GM21737 (cell line): ENCODE data around the gene PHB1.
"Not testable (repeated sequence)": the region's sequence is repeated elsewhere in the genome, so short reads cannot be mapped to it uniquely, and the experiment has no call there.

Source experiments
- ATAC-seq: cut with Tn5 transposase; IDR thresholded peaks from one replicate; pipeline ENCODE4 v1.9.1; 2021; ENCODE audit warnings: mild to moderate bottlenecking, moderate library complexity; ENCODE audit not compliant: unreplicated experiment

Gene PHB1

GRCh38 chr17:49406421-49407061 lies 8.1 kb downstream of the PHB1 start:
- no peak for ATAC-seq

GRCh38 chr17:49404906-49405305 lies 9.8 kb downstream of the PHB1 start:
- no peak for ATAC-seq

GRCh38 chr17:49404361-49404760 lies 10.3 kb downstream of the PHB1 start:
- no peak for ATAC-seq

GRCh38 chr17:49403514-49404289 lies 11.0 kb downstream of the PHB1 start:
- ATAC-seq: no peak

GRCh38 chr17:49402706-49403105 lies 12.0 kb downstream of the PHB1 start:
- ATAC-seq: no peak

- no peak for ATAC-seq
These were observed 12.6 kb downstream of the PHB1 start for GRCh38 chr17:49401971-49402611.

DNA sequence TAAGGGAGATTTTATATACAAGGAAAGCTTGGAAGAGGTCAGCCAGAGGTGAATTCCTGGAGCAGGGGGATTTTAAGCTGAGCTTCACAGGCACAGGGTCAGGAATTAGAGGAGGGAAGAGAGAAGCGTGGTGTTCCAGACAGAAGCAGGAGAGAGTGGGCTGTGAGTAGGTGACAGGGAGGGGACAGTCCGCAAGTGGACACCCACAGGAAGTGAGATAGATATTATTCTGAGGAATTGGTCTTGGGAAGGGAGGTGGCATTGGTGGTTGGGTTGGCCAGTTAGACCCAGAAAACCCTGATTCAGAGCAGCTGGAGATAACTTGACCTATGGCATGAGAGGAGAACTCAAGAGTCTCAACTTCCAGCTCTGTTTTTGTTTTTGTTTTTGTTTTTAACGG lies 14.7 kb downstream of the PHB1 start:
- ATAC-seq: no peak

GRCh38 chr17:49397586-49397985 lies 17.1 kb downstream of the PHB1 start:
- ATAC-seq: no peak

DNA sequence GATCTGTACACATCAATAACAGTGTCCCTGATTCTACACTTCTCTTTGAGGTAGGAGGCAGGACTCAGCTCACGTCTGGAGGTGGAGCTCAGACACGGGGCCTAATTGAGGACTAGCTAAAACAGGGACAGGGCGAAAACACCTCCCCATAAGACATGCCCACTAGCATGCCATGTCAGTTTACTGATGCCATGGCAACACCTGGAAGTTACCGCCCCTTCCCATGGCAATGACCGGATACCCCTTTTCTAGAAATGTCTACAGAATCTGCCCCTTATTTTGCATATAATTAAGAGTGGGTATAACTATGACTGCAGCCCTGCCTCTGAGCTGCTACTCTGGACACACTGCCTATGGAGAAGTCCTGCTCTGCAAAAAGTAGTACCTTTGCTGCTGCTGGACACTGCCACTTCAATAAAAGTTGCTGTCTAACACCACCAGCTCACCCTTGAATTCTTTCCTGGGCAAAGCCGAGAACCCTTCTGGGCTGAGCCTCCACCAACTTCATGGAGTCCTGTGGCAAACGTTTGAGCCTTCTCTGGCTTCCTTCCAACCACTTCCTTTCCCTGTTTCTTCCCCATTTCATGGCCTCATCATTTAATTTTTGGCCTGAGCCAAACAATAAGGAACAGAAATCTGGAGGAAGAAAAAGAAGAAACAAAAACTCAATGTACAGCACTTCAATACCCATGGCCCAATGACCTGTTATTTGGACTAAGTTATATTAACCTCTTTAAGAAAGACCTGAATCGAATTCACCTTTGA lies 21.0 kb downstream of the PHB1 start:
- ATAC-seq: no peak

DNA sequence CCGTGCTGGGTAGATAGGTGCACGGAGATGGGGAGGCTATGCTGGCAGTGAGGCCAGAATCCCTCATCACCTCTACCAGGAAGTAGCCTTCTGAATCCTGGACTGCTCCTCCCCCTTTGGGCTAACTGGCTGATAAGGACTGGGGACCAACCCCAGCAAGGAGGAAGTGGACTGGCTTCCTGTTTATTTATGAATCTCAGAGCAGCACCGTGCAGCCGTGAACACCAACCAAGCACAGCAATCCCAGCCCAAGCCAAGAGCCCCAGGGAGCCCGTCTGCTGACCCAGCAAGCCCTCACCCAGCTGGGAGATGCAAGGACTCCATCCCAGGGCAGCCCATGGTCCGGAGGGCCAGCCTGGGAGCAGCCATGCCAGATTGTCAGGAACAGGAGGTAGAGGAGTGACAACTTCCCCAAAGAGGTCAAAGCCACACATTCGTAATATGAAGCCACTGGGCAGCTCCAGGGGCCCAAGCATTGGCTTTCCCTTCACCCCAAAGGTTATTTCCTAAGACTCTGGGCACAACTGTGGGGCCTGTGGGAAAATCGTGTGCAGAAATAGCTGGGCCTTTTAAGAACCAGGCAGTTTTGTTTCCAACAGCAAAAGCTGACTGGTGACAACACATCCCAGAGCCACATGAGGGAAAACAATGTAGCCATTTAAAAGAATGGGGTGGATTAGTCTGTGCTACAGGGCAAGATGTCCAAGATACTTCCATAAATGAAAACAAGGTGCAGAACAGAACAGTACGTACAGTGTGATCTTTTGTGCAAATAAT lies 23.9 kb downstream of the PHB1 start:
- ATAC-seq: no peak

GRCh38 chr17:49389514-49390347 lies 25.0 kb downstream of the PHB1 start:
- not testable (repeated sequence) for ATAC-seq

DNA sequence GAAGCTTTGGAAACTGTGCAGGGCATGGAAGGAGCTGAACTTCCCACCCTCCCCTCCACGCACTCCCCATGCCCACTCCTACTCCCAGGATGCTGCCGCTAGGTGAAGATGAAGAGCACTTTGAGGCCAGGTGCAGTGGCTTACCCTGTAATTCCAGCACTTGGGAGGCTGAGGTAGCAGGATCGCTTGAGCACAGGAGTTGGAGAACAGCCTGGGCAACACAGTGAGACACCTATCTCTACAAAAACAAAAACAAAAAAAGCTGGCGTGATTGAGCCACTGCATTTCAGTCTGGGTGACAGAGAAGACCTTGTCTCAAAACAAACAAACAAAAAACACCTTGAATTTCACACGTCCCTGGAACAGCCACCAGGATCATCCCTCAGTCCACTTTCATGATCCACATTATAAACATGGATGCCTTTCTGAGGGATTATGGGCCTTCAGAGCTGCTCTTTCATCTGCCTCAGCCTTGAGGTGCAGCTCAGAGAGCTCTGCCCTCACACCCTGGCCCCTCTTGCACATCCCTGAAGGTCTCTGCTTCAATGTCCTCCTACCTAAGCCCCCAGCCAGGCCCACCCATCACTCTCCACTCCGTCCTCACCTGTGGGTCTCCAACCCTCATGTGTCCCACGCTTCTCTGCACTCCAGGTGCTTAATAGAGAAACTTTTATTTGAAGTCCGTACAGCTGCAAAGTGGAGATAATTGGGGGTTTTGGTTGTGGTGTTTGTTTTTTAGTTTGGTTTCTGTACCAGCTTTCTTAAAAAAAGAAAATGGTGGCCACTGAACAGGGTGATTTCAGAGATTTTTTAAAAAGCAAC lies 25.8 kb downstream of the PHB1 start:
- no peak for ATAC-seq

DNA sequence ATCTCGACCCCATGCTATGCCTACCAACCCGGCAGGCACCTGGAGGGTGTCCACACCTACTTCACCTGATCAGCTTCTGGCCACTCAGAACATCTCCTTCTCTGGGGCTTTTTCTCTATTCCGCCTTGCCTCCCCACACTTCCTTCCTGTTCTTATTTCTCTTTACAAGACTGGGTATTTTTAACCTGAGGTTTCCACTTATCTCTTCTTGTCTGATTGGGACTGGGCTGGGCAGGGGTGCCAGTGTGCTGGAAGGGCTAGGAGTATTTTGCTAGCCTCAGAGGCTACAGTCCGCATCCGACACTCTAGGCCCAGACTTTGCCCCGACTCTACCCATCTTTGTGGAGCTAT lies 26.4 kb downstream of the PHB1 start:
- ATAC-seq: peak; percentile 47

- peak; percentile 4 for ATAC-seq
These were observed 27.0 kb downstream of the PHB1 start for GRCh38 chr17:49387498-49388289.

- no peak for ATAC-seq
These were observed 28.3 kb downstream of the PHB1 start for GRCh38 chr17:49386373-49386772.

- no peak for ATAC-seq
These were observed 29.7 kb downstream of the PHB1 start for GRCh38 chr17:49384951-49385350.

GRCh38 chr17:49383060-49383459 lies 31.6 kb downstream of the PHB1 start:
- ATAC-seq: no peak

GRCh38 chr17:49382556-49382955 lies 32.1 kb downstream of the PHB1 start:
- no peak for ATAC-seq
